ENCODE results near the gene SLC49A3.

Gene SLC49A3

DNA sequence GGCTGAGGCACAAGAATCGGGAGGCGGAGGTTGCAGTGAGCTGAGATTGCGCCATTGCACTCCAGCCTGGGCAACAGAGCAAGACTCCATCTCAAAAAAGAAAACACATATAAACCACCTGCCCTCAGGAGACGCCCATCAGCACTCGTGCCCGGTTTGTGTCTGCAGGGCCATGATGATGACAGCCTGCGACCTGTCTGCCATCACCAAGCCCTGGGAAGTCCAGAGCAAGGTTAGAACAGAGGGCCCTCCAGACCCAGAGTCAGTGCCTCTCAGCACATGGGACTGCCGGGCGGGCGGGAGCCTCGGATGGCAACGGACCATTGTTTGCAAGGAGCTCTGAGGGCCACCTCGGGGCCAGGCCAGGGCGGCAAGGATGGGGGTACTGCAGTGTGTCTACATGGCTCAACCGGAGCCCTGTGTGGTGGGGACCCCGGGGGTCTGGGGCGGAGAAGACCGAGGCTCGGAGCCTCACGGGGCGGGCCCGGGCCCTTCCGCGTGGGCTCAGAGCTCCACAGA lies 24.2 kb downstream of the SLC49A3 start:
- no peak for DNase-seq

GRCh38 chr4:663438-664428 lies 25.2 kb downstream of the SLC49A3 start:
- DNase-seq = peak; percentile 46

GRCh38 chr4:663046-663437 lies 25.9 kb downstream of the SLC49A3 start:
- no peak for DNase-seq

- DNase-seq = no peak
Measured at GRCh38 chr4:661881-662761, 26.8 kb downstream of the SLC49A3 start.

- no peak for DNase-seq
Measured at GRCh38 chr4:661231-661630, 27.7 kb downstream of the SLC49A3 start.

DNA sequence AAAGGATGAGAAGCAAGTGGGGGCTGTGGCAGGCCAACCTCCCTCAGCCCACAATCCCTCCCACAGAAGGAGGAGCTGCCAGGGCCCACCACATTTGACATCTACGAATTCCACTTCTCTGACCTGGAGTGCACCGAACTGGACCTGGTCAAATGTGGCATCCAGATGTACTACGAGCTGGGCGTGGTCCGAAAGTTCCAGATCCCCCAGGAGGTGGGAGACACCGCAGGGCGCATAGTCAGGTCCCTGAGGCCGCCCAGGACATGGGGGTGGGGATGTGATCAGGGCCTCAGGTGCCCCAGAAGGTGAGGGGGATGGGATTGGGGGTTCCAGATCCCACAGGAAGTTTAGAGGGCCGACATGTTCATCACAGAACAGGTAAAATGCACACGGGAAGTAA lies 28.6 kb downstream of the SLC49A3 start:
- DNase-seq = no peak

DNA sequence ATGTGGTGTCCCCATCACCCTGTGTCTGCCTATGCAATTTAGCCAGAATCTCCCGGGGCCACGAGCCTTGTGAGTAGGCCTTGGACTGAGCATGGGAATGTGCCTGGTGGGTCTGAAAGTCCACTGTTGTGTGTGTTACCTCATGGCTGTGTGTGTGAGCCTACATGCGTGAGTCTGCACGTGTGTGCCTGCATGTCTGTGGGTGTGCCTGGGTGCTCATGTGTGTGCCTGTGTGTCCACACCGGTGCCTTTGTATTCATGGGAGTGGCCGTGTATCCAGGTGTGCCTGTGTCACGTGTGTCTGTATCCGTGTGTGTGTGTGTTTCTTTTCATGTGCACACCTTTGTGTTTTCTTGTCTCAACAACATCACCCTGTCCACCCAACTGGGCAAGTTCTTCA lies 29.1 kb downstream of the SLC49A3 start:
- no peak for DNase-seq

GRCh38 chr4:658681-659667 lies 30.0 kb downstream of the SLC49A3 start:
- DNase-seq = no peak

GRCh38 chr4:657834-658667 lies 30.9 kb downstream of the SLC49A3 start:
- no peak for DNase-seq

- DNase-seq = no peak
Measured at GRCh38 chr4:657338-657833, 31.6 kb downstream of the SLC49A3 start.

DNA sequence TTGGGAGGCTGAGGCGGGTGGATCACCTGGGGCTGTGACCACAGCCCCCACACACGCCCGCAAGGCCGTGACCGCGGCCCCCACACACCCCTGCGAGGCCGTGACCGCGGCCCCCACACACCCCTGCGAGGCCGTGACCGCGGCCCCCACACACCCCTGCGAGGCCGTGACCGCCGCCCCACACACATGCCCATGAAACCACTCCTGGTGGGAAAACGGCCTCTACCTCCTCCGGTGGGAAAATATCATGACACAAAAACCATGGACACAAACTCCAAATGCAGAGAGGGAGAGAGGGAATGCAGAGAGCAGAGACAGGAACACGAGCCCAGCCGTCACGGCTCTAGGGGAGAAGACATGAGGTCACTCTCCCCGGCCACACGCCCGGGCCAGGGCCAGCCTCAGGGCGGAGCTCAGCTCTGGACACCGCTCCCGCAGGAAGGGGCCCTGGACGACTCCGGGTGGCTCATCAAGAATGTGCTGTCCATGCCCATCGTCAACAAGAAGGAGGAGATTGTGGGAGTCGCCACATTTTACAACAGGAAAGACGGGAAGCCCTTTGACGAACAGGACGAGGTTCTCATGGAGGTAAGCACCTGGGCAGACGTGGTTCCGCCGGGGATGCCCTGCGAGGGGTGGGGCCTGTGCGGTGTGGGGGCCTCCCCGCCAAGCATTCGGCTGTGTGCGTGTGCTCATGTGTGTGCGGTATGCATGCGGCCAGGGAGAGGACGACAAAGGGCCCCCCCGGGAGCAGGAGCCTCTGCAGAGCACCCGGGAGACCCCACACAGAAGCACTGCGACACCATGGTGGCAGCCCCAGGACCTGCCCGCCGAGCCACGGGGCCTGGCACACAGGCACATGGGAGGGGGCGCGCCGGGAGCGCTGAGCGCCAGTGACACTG lies 32.3 kb downstream of the SLC49A3 start:
- no peak for DNase-seq

- no peak for DNase-seq
Measured at GRCh38 chr4:655464-656151, 33.3 kb downstream of the SLC49A3 start.

- no peak for DNase-seq
Measured at GRCh38 chr4:654871-655463, 34.0 kb downstream of the SLC49A3 start.

DNA sequence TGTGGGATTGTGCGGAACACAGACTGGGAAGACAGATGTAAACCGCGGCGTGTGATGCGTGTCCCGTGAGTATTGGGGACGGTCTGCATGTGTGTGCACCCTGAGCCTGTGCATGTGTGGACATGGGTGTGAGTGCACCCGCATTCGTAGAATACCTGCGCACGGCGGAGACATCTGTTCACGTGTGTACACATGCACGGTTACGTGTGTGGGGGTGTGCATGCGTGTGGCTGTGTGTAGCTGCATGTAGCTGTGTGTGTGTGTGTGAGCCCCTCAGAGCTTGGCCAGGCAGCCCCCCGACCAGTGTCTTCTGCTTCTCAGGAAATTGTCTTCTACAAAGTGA lies 34.5 kb downstream of the SLC49A3 start:
- no peak for DNase-seq

DNA sequence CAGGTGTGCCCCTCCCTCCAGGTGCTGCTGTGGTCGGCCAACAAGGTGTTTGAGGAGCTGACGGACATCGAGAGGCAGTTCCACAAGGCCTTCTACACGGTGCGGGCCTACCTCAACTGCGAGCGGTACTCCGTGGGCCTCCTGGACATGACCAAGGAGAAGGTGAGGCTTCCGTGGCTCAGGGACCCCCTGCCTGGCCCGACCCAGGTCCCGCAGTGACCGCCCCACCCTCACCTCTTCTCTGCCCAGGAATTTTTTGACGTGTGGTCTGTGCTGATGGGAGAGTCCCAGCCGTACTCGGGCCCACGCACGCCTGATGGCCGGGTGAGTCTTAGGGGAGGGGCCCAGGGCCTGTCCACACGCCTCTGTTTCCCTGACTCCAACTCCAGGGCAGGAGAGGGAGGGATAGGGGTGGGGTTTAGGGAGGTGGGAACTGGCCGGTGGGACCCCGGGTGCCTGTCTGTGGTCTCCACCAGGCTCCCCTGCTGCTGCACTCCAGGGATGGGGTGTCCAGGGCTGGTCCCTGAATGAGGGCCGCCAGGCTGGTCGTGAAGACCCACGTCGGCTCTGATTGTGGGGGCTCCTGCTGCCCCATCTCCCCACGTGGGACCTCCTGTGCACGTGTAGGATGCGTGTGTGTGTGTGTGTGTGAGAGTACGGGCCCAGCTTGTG lies 35.0 kb downstream of the SLC49A3 start:
- DNase-seq = no peak

DNA sequence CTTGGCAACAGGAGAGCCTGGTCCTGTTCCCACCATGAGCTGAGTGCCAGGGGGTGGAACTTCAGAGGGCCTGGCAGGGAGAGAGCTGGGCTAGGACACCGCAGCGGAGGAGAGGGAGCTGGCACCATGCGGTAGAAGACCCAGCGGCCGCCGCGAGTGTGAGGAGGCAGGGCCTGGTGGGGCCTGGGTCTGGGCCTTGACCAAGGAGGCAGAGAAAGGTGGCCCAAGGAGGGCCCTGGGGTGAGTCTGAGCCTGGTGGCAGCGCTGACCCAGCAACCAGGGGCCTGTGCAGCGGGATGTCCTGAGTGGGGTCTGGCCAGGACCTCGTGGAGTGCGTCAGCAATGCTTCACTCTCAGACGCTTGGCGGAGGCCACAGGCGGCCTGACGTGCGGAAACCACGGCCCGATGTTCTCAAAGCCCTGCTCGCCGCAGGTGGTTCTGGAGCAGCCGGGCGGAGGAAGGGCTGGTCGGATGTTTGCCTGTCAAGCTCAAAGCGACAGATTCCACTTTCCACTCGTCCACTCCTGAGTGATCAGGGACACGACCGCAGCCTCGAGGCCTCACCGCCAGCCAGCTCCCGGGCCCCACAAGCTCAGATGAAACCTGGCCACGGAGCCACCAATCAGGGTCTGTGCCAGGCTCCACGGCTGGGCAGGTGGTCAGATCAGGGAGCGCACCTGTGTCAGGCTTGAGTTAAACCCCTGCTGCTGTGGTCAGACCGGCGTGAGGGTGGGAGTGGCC lies 35.7 kb downstream of the SLC49A3 start:
- no peak for DNase-seq

DNA sequence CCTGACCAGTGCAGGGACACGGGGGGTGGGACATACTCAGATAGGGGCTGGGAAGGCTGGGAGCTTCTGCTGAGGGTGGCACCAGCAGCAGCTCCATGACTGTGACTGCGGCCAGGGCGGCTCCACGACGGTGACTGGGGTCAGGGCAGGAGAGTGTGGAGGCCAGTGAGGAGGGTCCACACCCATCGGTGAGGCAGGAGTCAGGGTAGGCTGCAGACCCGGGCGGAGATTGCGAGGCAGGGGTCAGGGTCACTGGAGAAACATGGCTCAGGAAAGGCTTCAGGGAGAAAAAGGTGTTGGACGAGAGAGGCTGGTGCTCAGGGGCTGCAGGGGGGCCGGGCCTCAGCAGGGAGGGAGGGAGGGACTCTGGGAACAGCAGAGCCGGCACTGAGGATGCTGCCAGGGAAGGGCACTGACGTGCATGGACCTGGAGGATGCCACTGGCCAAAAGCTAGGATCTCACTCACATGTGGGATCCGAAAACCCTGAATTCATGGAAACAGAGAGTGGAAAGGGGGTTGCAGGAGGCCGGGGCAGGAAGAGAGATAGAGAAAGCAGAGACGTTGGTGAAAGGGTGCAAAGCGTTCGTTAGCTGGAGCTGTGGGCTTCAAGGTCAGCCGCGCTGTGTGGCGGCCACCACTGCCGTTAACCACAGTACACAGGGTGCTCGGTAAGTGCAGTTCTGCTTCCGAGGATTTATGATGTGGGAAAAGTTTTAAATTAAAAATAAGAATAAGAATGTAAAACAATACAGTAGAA lies 36.9 kb downstream of the SLC49A3 start:
- DNase-seq = no peak
